ENCODE measurements around the gene USP7. TPM values are rescaled to one million over a fixed set of nuclear protein-coding genes. Genes with fewer than 3 reads are reported as not detected.

The USP7 gene
- total and polyA plus RNA-seq, 10 of the 15 experiments (the other 5 are each of a cell fraction or from before 2014, with no cell fraction given): 16.2 to 133 (median 60.5) TPM

DNA sequence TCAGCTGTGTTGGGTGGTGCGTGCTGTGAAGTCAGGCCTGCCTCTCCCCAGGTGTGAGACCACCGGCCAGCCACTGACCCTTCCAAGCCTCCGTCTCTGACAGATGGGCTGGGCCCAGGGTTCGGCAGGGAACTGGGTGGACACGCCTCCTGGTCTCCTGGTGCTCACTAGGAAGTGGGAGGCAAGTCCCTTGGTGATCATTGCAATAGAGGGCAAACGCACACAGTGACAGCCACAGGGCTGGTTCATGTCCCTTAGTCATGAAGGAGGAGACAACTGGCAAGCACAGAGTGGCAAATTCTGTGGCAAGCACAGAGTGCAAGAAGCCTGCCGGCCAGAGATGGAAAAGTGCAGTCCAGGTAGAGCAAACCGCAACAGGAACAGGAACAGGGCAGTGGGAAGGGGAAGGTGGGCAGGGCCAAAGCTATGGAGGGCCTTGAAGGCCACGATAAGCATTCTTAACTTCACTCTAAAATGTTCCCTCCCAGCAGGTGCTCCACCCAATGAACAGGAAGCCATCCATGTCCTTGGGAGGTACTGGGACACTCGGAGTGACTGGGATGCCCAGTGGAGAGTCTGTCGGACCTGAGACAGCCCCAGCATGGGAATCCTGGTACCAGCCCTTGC lies 21.9 kb downstream of the USP7 start:
- RAD21 ChIA-PET (ENCODE audit: unreplicated experiment): interaction anchor here (0.7 to 2.7 kb wide), 3 partner anchors 10 to 140 kb away, joined by 5 to 7 read pairs (median 6); no protein-coding TSS in a partner anchor
- POLR2A ChIA-PET: interaction anchor here (1.0 kb wide), 1 partner anchor 10 kb away, joined by 3 read pairs; no protein-coding TSS in a partner anchor
- Histone ChIP-seq H3K4me2 (ENCODE audit: control insufficient read depth, insufficient read depth) (no peak overlapping the region), H4K20me1 (ENCODE audit: control insufficient read depth, insufficient read depth) (peaks cover 23% of the 10 kb centered on the region), H3K79me2 (ENCODE audit: control insufficient read depth, insufficient read depth, low read length) (peaks cover 97% of the 10 kb centered on the region), H3K36me3 (ENCODE audit: control insufficient read depth in 2 of 2, insufficient read depth in 2 of 2, low read length in 1 of 2) (peaks cover 5 to 7% of the 10 kb centered on the region in 2 experiments; a peak in 3 of 4 replicates), H3K9ac (ENCODE audit: control insufficient read depth, insufficient read depth, low read length) (no peak overlapping the region), H2AFZ (ENCODE audit: control insufficient read depth, low read depth, low read length) (no peak overlapping the region), H3K4me1 (ENCODE audit: control insufficient read depth, insufficient read depth, low read length) (peaks cover 69% of the 10 kb centered on the region), H3K27me3 (replicated peaks in 1 of 2; ENCODE audit: control insufficient read depth in 2 of 2, insufficient read depth in 2 of 2, low read length in 1 of 2) (no peaks in the 10 kb centered on the region), H3K9me3 (replicated peaks; ENCODE audit: control insufficient read depth, insufficient read depth, low read length) (no peaks in the 10 kb centered on the region), H3K4me3 (no peak overlapping the region), H3K27ac (ENCODE audit: control insufficient read depth, insufficient read depth) (no peak overlapping the region)
- CTCF ChIA-PET: interaction anchor here (0.9 to 1.9 kb wide), 3 partner anchors 42 to 67 kb away, joined by 3 to 9 read pairs (median 6); no protein-coding TSS in a partner anchor
- TF ChIP-seq CBFB (IDR thresholded peaks at IDR 0.05; ENCODE audit: low read depth) (no peak), EGR1 (IDR thresholded peaks at IDR 0.05; ENCODE audit: borderline replicate concordance in 1 of 2, low read depth in 2 of 2, low read length in 2 of 2) (no peak)
- TF ChIP-seq, protein P1, sequence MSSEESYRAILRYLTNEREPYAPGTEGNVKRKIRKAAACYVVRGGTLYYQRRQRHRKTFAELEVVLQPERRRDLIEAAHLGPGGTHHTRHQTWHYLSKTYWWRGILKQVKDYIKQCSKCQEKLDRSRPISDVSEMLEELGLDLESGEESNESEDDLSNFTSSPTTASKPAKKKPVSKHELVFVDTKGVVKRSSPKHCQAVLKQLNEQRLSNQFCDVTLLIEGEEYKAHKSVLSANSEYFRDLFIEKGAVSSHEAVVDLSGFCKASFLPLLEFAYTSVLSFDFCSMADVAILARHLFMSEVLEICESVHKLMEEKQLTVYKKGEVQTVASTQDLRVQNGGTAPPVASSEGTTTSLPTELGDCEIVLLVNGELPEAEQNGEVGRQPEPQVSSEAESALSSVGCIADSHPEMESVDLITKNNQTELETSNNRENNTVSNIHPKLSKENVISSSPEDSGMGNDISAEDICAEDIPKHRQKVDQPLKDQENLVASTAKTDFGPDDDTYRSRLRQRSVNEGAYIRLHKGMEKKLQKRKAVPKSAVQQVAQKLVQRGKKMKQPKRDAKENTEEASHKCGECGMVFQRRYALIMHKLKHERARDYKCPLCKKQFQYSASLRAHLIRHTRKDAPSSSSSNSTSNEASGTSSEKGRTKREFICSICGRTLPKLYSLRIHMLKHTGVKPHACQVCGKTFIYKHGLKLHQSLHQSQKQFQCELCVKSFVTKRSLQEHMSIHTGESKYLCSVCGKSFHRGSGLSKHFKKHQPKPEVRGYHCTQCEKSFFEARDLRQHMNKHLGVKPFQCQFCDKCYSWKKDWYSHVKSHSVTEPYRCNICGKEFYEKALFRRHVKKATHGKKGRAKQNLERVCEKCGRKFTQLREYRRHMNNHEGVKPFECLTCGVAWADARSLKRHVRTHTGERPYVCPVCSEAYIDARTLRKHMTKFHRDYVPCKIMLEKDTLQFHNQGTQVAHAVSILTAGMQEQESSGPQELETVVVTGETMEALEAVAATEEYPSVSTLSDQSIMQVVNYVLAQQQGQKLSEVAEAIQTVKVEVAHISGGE (CRISPR knock-in tag; IDR thresholded peaks at IDR 0.05): no peak
- TF ChIP-seq, protein P2, sequence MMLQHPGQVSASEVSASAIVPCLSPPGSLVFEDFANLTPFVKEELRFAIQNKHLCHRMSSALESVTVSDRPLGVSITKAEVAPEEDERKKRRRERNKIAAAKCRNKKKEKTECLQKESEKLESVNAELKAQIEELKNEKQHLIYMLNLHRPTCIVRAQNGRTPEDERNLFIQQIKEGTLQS (IDR thresholded peaks at IDR 0.05; ENCODE audit: borderline replicate concordance, extremely low read depth, low read depth, low read length): no peak
- TF ChIP-seq, protein P3, sequence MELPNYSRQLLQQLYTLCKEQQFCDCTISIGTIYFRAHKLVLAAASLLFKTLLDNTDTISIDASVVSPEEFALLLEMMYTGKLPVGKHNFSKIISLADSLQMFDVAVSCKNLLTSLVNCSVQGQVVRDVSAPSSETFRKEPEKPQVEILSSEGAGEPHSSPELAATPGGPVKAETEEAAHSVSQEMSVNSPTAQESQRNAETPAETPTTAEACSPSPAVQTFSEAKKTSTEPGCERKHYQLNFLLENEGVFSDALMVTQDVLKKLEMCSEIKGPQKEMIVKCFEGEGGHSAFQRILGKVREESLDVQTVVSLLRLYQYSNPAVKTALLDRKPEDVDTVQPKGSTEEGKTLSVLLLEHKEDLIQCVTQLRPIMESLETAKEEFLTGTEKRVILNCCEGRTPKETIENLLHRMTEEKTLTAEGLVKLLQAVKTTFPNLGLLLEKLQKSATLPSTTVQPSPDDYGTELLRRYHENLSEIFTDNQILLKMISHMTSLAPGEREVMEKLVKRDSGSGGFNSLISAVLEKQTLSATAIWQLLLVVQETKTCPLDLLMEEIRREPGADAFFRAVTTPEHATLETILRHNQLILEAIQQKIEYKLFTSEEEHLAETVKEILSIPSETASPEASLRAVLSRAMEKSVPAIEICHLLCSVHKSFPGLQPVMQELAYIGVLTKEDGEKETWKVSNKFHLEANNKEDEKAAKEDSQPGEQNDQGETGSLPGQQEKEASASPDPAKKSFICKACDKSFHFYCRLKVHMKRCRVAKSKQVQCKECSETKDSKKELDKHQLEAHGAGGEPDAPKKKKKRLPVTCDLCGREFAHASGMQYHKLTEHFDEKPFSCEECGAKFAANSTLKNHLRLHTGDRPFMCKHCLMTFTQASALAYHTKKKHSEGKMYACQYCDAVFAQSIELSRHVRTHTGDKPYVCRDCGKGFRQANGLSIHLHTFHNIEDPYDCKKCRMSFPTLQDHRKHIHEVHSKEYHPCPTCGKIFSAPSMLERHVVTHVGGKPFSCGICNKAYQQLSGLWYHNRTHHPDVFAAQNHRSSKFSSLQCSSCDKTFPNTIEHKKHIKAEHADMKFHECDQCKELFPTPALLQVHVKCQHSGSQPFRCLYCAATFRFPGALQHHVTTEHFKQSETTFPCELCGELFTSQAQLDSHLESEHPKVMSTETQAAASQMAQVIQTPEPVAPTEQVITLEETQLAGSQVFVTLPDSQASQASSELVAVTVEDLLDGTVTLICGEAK (IDR thresholded peaks at IDR 0.05; ENCODE audit: borderline replicate concordance): no peak
- FAIRE-seq (no peak), DNase-seq (ENCODE audit: low read depth, low spot score) (no peak), ATAC-seq (no peak)
- BruUV-seq (replicated peaks): no TSS peak
- SMC1A ChIA-PET (ENCODE audit: uncharacterized antibody, unreplicated experiment): interaction anchor here (1.6 kb wide), 1 partner anchor 10 kb away, joined by 6 read pairs; no protein-coding TSS in a partner anchor
- in situ Hi-C loops (cut with MboI) (loop anchor here (5.0 kb wide), 1 partner anchor 190 kb away; no protein-coding TSS in a partner anchor), intact Hi-C loops (cut with micrococcal nuclease; ENCODE audit: unreplicated experiment) (no loop called here)
- 67% methylated on average over 9 of the region's 11 CpGs for WGBS (ENCODE audit: insufficient coverage, insufficient replicate concordance, low lambda C conversion rate, missing lambda C conversion rate)

Measured in GM12878 (cell line).